Lower leg skin (tissue), 4 donors: ENCODE data around the gene TSPAN11. TPM values are rescaled to one million over a fixed set of nuclear protein-coding genes. Genes with fewer than 3 reads are reported as not detected.

ENCODE experiments used
- DNase-seq, 2 donors: peaks; one replicate each; pipeline ENCODE4 v3.0.0-alpha.2; 2019; ENCODE audit warnings: low spot score in 2 of 2
- H3K4me3 ChIP-seq: fragments of 200-600 bp; sonication (generic); 2 replicates; pipeline ENCODE4 v1.5.1; 2017; ENCODE audit warnings: mild to moderate bottlenecking, low read depth; ENCODE audit not compliant: poor library complexity, severe bottlenecking
- POLR2A ChIP-seq, 2 donors: fragments of 450-650 bp; IDR thresholded peaks; one replicate each; pipeline ENCODE4 v1.6.1; 2016 to 2017; ENCODE audit warnings: antibody characterized with exemption in 2 of 2, mild to moderate bottlenecking in 1 of 2, moderate library complexity in 1 of 2
- WGBS, 2 donors: methylation state at CpG; one replicate each; pipeline ENCODE4 v1.1.5; 2018; 5-methylcytosine and 5-hydroxymethylcytosine counted together
- intact Hi-C: fragments of 100-400 bp; cut with DNase I; formaldehyde crosslinking; loops from one replicate; pipeline ENCODE4 v1.15.0; 2023; ENCODE audit warnings: low total_unique reads
- total RNA-seq, 4 donors: library from RNA; depleted of rRNA; stranded (reverse); fragments of >200 nt; gene quantifications; one replicate each; pipeline ENCODE4 v1.1.0, GENCODE V29; 2016
- TF ChIP-seq, protein P1 (sequence below), 3 donors: fragments of 450-650 bp; IDR thresholded peaks; one replicate each; pipeline ENCODE4 v1.5.1; 2016; ENCODE audit warnings: antibody characterized with exemption in 3 of 3, mild to moderate bottlenecking in 3 of 3, moderate library complexity in 2 of 3

TSPAN11 gene
- total RNA-seq, 4 donors from 2014 or later, result 1.3 to 5.4 (median 2.2) TPM

DNA sequence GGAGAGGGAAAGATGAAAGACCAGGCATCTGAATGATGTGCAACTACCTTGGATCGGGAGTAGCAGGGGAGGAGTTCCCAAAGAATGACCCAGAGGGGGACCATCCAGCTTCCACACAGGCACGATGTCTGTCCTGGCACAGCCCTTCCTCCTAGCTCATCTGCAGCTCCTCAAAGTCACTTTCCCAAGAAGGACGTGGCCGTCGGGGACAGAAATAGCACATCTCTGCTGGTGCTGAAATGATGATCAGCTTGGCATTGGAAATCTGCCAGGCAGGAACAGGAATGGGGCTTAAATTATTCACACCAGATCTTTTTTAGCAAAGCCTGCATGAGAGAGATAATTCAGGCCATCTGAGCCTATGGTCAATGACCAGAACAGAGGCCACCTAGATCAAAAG is 41.7 kb downstream of the TSPAN11 start:
- DNase-seq, result no peak
- intact Hi-C loops, result no loop called here
- no peak for TF ChIP-seq POLR2A (IDR thresholded peaks at IDR 0.05)
- WGBS, 2 donors, result 85% methylated on average over 5 of the region's 5 CpGs
- no peak overlapping the region for H3K4me3 ChIP-seq

DNA sequence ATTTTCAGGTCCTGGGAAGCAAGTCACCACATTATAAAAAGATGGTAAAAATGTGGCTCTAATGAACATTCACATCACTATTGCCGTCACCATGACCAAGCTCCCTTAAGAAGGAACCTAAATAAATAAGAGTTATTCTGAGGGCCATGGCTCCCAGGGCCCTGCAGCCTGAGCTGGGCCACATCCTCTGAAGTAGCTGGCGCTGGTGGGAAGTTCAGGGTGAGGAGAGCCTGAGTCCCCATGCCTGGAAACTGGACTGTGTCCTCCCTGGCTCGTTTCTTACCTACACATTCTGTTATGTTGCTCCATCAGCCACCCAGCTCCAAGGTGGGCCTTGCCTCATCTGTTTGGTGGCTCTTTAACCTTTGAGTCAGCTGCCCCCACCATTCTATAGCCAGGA is 42.5 kb downstream of the TSPAN11 start:
- no peak for DNase-seq
- intact Hi-C loops, result no loop called here
- WGBS, 2 donors, result 91 to 94% methylated on average over 3 of the region's 3 CpGs
- H3K4me3 ChIP-seq, result no peak overlapping the region
- TF ChIP-seq POLR2A (IDR thresholded peaks at IDR 0.05), result no peak
- TF ChIP-seq, protein P1, sequence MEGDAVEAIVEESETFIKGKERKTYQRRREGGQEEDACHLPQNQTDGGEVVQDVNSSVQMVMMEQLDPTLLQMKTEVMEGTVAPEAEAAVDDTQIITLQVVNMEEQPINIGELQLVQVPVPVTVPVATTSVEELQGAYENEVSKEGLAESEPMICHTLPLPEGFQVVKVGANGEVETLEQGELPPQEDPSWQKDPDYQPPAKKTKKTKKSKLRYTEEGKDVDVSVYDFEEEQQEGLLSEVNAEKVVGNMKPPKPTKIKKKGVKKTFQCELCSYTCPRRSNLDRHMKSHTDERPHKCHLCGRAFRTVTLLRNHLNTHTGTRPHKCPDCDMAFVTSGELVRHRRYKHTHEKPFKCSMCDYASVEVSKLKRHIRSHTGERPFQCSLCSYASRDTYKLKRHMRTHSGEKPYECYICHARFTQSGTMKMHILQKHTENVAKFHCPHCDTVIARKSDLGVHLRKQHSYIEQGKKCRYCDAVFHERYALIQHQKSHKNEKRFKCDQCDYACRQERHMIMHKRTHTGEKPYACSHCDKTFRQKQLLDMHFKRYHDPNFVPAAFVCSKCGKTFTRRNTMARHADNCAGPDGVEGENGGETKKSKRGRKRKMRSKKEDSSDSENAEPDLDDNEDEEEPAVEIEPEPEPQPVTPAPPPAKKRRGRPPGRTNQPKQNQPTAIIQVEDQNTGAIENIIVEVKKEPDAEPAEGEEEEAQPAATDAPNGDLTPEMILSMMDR (IDR thresholded peaks at IDR 0.05), result no peak

DNA sequence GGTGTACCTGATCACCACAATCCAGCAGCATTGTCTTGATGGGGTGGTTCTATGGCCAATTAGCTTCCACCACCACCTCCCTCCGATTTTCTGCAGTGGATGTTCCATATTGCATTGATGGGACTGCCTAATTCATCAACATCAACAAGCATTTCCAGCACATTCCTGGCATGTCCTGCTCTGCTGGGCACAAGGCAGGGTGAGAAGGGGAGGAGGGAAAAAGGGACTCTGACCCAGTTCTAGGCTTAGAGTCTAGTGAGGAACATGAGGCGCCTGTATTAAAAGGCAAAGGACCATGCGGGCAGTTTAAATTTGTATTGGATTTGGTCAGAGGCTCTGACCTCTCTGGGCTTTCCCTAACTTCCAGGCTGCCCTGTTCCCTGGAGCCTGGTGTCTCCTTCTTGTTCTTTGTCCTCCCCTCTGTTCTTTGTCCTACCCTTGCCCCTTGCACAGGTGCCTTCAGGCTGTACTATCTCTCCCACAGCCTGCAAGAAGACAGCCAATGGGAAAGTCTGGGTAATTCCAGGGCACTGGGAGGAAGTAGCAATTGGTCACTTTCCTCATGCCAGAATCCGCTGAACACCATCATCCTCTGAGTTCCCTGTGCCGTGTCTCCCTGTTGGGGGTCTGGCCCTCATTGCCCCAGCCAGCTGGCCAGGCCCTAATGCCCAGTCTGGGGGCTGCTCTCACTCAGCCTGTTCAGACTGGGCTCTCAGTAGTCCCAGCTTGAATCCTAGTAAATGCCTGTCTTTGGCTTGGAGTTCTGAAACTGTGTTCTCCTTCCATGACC is 43.3 kb downstream of the TSPAN11 start:
- WGBS, 2 donors, result 70 to 78% methylated on average over 5 of the region's 5 CpGs
- intact Hi-C loops, result no loop called here
- TF ChIP-seq, protein P1 (IDR thresholded peaks at IDR 0.05), result no peak
- no peak for TF ChIP-seq POLR2A (IDR thresholded peaks at IDR 0.05)
- DNase-seq, result no peak
- H3K4me3 ChIP-seq, result no peak overlapping the region

DNA sequence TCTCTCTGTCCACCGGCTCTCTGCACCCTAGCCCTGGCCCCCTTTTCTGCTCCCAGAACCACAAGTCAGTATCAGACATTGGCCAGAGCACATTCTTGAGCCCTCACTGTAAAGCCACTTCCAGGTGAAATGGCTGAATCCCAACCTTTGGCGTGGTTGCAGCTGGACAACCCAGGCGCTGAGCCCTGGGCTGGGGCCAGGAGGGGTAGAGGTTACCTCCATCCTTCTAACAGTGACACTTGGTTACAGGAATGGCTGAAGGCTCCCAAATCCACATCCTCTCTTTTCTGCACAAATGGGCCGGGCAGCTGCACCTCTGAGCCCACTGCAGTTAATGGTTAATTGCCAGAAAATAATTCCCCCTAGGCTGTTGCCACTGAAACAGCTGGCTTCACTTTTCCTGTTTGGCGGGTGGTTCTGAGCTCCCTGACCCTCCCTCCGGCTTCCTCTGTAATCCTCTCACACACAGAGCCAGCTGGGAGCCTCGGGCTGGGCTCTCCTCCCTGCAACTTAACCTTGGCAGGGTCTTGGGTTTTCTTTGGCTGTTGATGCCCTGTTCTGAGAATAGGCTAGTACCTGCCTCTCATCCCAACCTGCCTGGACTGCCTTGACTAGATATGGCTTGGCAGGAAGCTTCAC is 44.1 kb downstream of the TSPAN11 start:
- intact Hi-C loops, result no loop called here
- peak in 1 of 2 donors; percentile 27 for DNase-seq
- WGBS, 2 donors, result 13 to 25% methylated on average over 7 of the region's 7 CpGs
- TF ChIP-seq, protein P1 (IDR thresholded peaks at IDR 0.05), result no peak
- no peak for TF ChIP-seq POLR2A (IDR thresholded peaks at IDR 0.05)
- H3K4me3 ChIP-seq, result no peak overlapping the region

DNA sequence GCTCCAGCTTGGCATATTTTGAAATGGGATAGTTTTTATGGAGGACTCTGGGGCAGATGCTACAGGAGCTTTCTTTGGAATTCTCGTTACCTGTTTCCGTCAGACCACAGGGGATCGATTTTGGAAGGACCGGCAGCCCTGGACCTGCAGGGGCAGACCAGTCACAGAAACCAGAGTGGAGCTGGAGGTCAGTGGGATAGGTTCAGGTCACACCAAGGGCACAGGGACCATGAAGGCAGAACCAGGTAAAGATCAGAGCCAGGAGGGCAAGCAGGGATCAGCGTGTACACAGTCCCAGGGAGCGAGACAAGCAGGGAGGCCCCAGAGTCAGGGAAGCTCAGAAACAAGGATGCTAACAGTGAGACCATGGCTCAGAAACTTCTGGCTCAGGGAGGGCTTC is 45.5 kb downstream of the TSPAN11 start:
- 82 to 86% methylated on average over 6 of the region's 6 CpGs for WGBS, 2 donors
- DNase-seq, result no peak
- TF ChIP-seq, protein P1 (IDR thresholded peaks at IDR 0.05), result no peak
- no peak for TF ChIP-seq POLR2A (IDR thresholded peaks at IDR 0.05)
- no peak overlapping the region for H3K4me3 ChIP-seq
- intact Hi-C loops, result no loop called here

DNA sequence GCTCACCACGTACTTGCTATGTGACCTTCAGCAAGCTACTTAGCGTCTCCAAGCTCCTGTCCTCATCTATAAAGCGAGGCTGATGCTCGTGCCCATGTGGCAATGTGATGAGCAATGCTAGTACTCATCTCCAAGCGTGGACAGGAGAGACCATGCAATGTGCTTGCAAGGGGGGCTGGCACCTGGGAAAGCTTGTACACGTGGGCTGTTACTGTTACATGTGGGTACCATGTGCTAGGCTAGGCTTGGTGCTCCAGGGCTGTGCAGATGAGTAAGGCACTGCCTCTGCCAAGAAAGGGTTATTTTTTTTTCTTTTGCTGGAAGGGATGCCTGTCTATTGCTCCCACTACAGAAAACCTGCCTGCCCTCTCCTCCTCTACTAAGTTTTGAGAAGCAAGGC is 46.6 kb downstream of the TSPAN11 start:
- H3K4me3 ChIP-seq, result no peak overlapping the region
- DNase-seq, result no peak
- 55 to 57% methylated on average over 6 of the region's 6 CpGs for WGBS, 2 donors
- TF ChIP-seq, protein P1 (IDR thresholded peaks at IDR 0.05), result no peak
- TF ChIP-seq POLR2A (IDR thresholded peaks at IDR 0.05), result no peak
- intact Hi-C loops, result no loop called here
